ENCODE measurements around the gene COL20A1.
"Not testable (repeated sequence)": the region's sequence is repeated elsewhere in the genome, so short reads cannot be mapped to it uniquely, and the experiment has no call there.

COL20A1 gene

GRCh38 chr20:63322146-63322932, 29.4 kb downstream of the COL20A1 start:
- DNase-seq, result peak; percentile 13

- peak; percentile 9 for DNase-seq
Measured at GRCh38 chr20:63322933-63323273, 29.9 kb downstream of the COL20A1 start.

GRCh38 chr20:63323357-63323981, 30.5 kb downstream of the COL20A1 start:
- DNase-seq, result no peak

GRCh38 chr20:63325021-63325471, 32.1 kb downstream of the COL20A1 start:
- peak; percentile 9 for DNase-seq

GRCh38 chr20:63325554-63326313, 32.7 kb downstream of the COL20A1 start:
- no peak for DNase-seq

GRCh38 chr20:63326314-63327230, 33.6 kb downstream of the COL20A1 start:
- no peak for DNase-seq

- DNase-seq, result no peak
Measured at GRCh38 chr20:63327231-63327745, 34.3 kb downstream of the COL20A1 start.

- no peak for DNase-seq
Measured at GRCh38 chr20:63328026-63328700, 35.2 kb downstream of the COL20A1 start.

- no peak for DNase-seq
Measured at GRCh38 chr20:63328718-63329275, 35.8 kb downstream of the COL20A1 start.

GRCh38 chr20:63329331-63330083, 36.5 kb downstream of the COL20A1 start:
- no peak for DNase-seq

- DNase-seq, result no peak
Measured at GRCh38 chr20:63330084-63330760, 37.2 kb downstream of the COL20A1 start.

GRCh38 chr20:63330940-63331339, 38.0 kb downstream of the COL20A1 start:
- DNase-seq, result no peak

GRCh38 chr20:63331741-63332400, 38.9 kb downstream of the COL20A1 start:
- DNase-seq, result no peak

- DNase-seq, result no peak
Measured at GRCh38 chr20:63332488-63333240, 39.7 kb downstream of the COL20A1 start.

GRCh38 chr20:63333241-63333836, 40.4 kb downstream of the COL20A1 start:
- no peak for DNase-seq

- DNase-seq, result no peak
Measured at GRCh38 chr20:63334356-63334755, 41.4 kb downstream of the COL20A1 start.

- not testable (repeated sequence) for DNase-seq
Measured at GRCh38 chr20:63335060-63335459, 42.1 kb downstream of the COL20A1 start.

GRCh38 chr20:63335711-63336110, 42.7 kb downstream of the COL20A1 start:
- DNase-seq, result no peak

Measured in activated CD8-positive, alpha-beta memory T cell treated with anti-CD3 and anti-CD28 coated beads, Interleukin-2, amount 50 U/mL, for 4 hours (primary cell).